HUES6 (cell line): Measurements from ENCODE around the gene RANBP17.

ENCODE experiments used
- H3K27ac ChIP-seq: 2 replicates; pipeline ENCODE4 v1.7.0; 2013; ENCODE audit warnings: low read depth, mild to moderate bottlenecking, low read length, inconsistent platforms
- H3K27me3 ChIP-seq: 2 replicates; pipeline ENCODE4 v1.6.1; 2013; ENCODE audit warnings: low read length; ENCODE audit not compliant: control insufficient read depth, insufficient read depth
- H3K36me3 ChIP-seq: 2 replicates; pipeline ENCODE4 v1.6.1; 2013; ENCODE audit warnings: low read length; ENCODE audit not compliant: control insufficient read depth, insufficient read depth
- H3K4me1 ChIP-seq: 2 replicates; pipeline ENCODE4 v1.6.1; 2013; ENCODE audit warnings: low read length; ENCODE audit not compliant: control insufficient read depth, insufficient read depth
- H3K4me3 ChIP-seq: 2 replicates; pipeline ENCODE4 v1.5.1; 2013; ENCODE audit warnings: low read depth, low read length
- H3K9ac ChIP-seq: one replicate; pipeline ENCODE4 v1.6.1; 2013; ENCODE audit warnings: mild to moderate bottlenecking, low read length
- H3K9me3 ChIP-seq: 2 replicates; pipeline ENCODE4 v1.6.1; 2013; ENCODE audit warnings: low read depth, low read length; ENCODE audit not compliant: control insufficient read depth, insufficient read depth

The RANBP17 gene

DNA sequence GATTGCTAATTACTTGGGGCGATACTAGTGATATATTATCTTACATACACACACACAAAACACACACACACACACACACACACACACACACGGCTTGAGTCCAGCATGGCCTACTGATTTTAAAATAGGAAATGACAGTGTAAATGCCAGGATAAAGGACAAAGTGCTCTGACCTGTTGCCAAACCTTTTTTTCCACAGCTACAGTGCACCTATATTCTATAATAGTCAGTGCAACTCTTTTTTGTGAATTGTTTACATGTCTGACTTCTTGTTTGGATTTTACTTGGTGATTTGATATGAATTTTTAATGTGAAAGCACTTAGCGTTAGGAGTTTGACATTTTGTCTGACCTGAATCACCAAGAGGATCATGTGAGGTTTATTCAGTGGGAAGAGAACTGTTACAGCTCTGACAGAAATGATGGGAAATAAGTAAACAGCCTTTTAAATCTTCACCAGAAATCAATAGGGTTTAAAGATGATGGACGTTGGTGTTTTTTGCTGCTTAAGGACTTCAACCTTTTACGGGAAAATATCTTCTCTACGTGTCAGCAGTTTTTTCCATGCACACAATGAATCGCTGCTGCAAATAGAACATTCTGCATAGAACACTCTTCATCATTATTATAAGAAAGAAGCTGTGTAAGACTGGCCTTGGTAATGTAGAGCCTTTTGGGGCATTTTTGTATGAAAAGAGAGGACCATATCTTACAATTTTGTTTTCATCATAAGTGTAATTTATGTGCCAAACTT lies 218.5 kb downstream of the RANBP17 start:
- H3K9ac ChIP-seq, result no peak overlapping the region
- H3K4me1 ChIP-seq, result no peaks in the 10 kb centered on the region
- H3K36me3 ChIP-seq, result no peaks in the 10 kb centered on the region
- no peaks in the 10 kb centered on the region for H3K27me3 ChIP-seq
- H3K4me3 ChIP-seq, result no peak overlapping the region
- no peak overlapping the region for H3K27ac ChIP-seq
- H3K9me3 ChIP-seq, result peaks cover 8% of the 10 kb centered on the region; the same call in 1 of the 2 replicates

- no peak overlapping the region for H3K9ac ChIP-seq
- H3K36me3 ChIP-seq, result no peaks in the 10 kb centered on the region
- H3K27ac ChIP-seq, result no peak overlapping the region
- no peak overlapping the region for H3K4me3 ChIP-seq
- H3K4me1 ChIP-seq, result no peaks in the 10 kb centered on the region
- H3K27me3 ChIP-seq, result no peaks in the 10 kb centered on the region
- H3K9me3 ChIP-seq, result peaks cover 8% of the 10 kb centered on the region; the same call in 1 of the 2 replicates
Measured at GRCh38 chr5:171081319-171081718, 219.5 kb downstream of the RANBP17 start.

DNA sequence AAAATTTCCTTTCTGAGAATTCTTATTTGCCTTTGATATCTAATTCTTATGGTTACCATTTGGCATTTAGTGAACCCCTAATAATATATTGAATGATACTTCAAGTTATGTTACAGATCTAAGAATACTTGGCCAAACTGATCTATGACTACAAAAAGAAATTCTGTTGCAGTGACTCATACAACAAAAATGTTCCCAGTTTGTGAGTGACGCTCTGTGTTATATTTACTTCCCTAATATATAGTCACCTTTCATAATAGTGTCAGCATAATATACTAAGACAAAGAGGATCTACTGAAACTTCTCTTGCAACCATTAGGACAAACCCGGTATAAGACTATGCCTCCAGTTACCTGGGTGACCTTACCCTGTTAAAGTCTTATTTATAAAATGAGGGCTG lies 230.4 kb downstream of the RANBP17 start:
- Histone ChIP-seq H3K4me1 (peaks cover 12% of the 10 kb centered on the region), H3K9ac (no peak overlapping the region), H3K36me3 (no peaks in the 10 kb centered on the region), H3K27ac (no peak overlapping the region), H3K27me3 (no peaks in the 10 kb centered on the region), H3K4me3 (no peak overlapping the region), H3K9me3 (no peaks in the 10 kb centered on the region)

- Histone ChIP-seq H3K27me3 (no peaks in the 10 kb centered on the region), H3K9me3 (no peaks in the 10 kb centered on the region), H3K36me3 (no peaks in the 10 kb centered on the region), H3K4me3 (no peak overlapping the region), H3K4me1 (peaks cover 12% of the 10 kb centered on the region), H3K27ac (no peak overlapping the region; the same call in 1 of the 2 replicates), H3K9ac (no peak overlapping the region)
Measured at GRCh38 chr5:171093598-171093997, 231.8 kb downstream of the RANBP17 start.

DNA sequence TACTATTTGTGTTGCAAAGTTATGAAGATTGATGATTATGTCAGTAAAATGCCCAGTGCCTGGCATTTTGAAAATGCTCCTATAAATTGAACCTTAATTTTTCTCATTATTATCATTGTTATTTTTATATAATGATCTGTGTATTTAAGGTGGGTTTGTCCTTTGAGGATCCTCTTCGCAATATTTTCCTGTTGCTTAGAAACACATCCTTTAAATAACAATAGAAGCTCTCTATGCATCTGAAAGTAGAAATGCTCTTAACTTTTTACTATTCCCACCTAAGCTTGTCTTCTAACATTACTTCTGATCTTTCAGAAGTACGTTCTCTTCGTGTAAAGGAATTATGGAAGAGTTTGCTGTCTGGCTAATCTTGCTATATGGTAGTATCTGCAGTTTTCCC lies 232.5 kb downstream of the RANBP17 start:
- peak overlapping the region; percentile 73; the same call in 1 of the 2 replicates for H3K27ac ChIP-seq
- no peak overlapping the region for H3K9ac ChIP-seq
- H3K27me3 ChIP-seq, result no peaks in the 10 kb centered on the region
- no peaks in the 10 kb centered on the region for H3K9me3 ChIP-seq
- H3K36me3 ChIP-seq, result no peaks in the 10 kb centered on the region
- H3K4me3 ChIP-seq, result no peak overlapping the region
- peaks cover 12% of the 10 kb centered on the region for H3K4me1 ChIP-seq

GRCh38 chr5:171102877-171103610 lies 241.2 kb downstream of the RANBP17 start:
- Histone ChIP-seq H3K27me3 (no peaks in the 10 kb centered on the region), H3K9me3 (no peaks in the 10 kb centered on the region), H3K4me1 (no peaks in the 10 kb centered on the region), H3K27ac (no peak overlapping the region), H3K4me3 (no peak overlapping the region), H3K36me3 (no peaks in the 10 kb centered on the region), H3K9ac (peak overlapping the region; percentile 32)

DNA sequence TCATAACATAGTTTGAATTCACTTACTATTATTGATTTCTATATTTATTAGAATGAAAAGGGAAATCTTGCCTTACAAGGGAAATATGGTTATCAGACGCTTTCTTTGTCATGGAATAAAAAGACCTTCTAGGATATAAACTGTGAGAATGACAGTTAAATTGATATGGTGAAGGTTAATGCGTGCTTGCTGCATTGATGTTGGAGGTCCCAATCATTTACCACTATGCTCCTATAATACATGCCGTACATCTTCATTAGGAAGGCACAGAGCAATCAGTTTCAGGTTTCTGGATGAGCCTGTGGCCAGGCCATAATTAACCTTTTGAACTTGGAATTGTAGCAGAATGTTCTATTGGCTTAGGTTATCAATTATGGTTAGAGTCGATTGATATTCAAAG lies 245.9 kb downstream of the RANBP17 start:
- no peaks in the 10 kb centered on the region for H3K4me1 ChIP-seq
- H3K27ac ChIP-seq, result no peak overlapping the region
- no peaks in the 10 kb centered on the region for H3K36me3 ChIP-seq
- H3K9me3 ChIP-seq, result no peaks in the 10 kb centered on the region
- H3K27me3 ChIP-seq, result no peaks in the 10 kb centered on the region
- no peak overlapping the region for H3K9ac ChIP-seq
- H3K4me3 ChIP-seq, result no peak overlapping the region

DNA sequence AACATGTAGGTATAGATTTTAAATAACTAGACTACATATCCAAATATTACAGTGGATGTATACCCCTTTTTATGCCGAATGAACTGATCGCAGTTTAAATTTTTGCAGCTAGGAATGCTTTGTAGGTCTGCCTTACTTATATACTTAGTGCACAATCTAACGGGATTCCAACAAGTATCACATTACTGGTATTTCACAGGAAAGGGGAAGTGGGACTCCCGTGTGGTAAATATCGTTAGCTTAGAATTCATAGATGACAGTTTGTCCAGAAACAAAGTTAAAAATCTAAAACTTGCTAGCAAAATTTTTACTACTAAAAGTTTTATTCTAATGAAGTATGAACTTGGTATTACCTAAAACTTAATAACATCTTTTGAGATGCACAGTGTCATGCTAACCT lies 253.7 kb downstream of the RANBP17 start:
- no peaks in the 10 kb centered on the region for H3K27me3 ChIP-seq
- no peak overlapping the region for H3K9ac ChIP-seq
- no peaks in the 10 kb centered on the region for H3K36me3 ChIP-seq
- H3K27ac ChIP-seq, result no peak overlapping the region
- no peaks in the 10 kb centered on the region for H3K4me1 ChIP-seq
- no peaks in the 10 kb centered on the region for H3K9me3 ChIP-seq
- no peak overlapping the region for H3K4me3 ChIP-seq

GRCh38 chr5:171116719-171117118 lies 254.9 kb downstream of the RANBP17 start:
- Histone ChIP-seq H3K27ac (no peak overlapping the region), H3K4me3 (no peak overlapping the region), H3K9me3 (no peaks in the 10 kb centered on the region)

DNA sequence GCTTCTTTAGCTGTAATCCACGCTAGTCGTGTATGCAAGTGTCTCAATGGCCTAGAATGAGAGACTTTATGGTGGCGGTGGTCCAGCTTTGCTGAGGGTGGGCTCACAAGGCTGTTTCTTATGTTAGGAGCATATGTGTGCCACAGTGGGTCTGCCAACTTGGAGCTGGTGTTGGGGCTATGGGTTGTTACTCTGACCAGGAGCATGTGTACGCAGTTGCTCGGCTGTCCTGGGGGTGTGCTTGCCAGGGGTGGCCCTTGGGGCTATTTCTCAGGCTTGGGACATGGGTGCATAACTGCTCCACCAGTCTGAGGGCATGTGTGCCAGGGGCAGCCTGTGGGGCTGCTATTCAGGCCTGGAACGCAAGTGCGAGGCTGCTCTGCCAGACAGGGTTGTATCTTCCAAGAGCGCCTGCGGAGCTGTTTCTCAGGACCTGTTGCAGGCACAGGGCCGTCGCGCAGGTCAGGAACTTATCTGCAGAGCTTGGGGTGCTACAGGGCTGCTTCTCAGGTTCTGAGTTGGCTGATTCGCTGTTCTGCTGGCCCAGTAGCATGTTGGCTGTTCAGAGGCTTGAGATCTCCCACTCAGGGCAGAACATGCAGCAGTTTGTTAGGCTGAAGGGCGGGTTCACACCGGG lies 259.3 kb downstream of the RANBP17 start:
- H3K4me1 ChIP-seq, result no peaks in the 10 kb centered on the region
- H3K36me3 ChIP-seq, result no peaks in the 10 kb centered on the region
- no peaks in the 10 kb centered on the region for H3K27me3 ChIP-seq
- H3K4me3 ChIP-seq, result no peak overlapping the region
- H3K9ac ChIP-seq, result peak overlapping the region; percentile 22
- no peaks in the 10 kb centered on the region for H3K9me3 ChIP-seq
- no peak overlapping the region for H3K27ac ChIP-seq

More at GRCh38 chr5:171116719-171117118, 254.9 kb downstream of the RANBP17 start:
- H3K4me1 ChIP-seq, result no peaks in the 10 kb centered on the region
- no peak overlapping the region for H3K9ac ChIP-seq
- no peaks in the 10 kb centered on the region for H3K27me3 ChIP-seq
- no peaks in the 10 kb centered on the region for H3K36me3 ChIP-seq

DNA sequence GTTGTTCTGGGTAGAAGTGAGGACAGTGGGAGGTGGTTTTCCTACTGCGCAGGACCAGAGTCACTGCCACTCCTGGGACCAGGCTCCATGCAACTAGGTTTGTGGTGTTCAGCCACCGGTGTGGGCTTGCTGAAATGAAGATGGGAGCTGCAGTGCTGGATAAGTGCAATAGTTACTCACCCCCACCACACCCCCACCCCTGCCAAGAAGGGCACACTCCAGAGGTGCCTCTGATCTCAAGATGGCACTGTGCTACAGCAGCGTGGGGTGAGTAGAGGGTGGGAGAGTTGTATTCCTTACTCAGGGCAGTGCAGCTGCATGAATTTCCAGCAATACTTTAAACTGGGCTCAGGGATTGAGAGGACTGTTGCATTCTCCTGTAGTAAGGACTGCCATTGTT lies 259.8 kb downstream of the RANBP17 start:
- H3K9ac ChIP-seq, result peak overlapping the region; percentile 22
- H3K4me3 ChIP-seq, result no peak overlapping the region
- H3K36me3 ChIP-seq, result no peaks in the 10 kb centered on the region
- H3K4me1 ChIP-seq, result no peaks in the 10 kb centered on the region
- H3K27ac ChIP-seq, result no peak overlapping the region
- H3K27me3 ChIP-seq, result no peaks in the 10 kb centered on the region
- H3K9me3 ChIP-seq, result no peaks in the 10 kb centered on the region
